HepG2 (cell line): Measurements from ENCODE around the gene ADM. TPM values are rescaled to one million over a fixed set of nuclear protein-coding genes. Genes with fewer than 3 reads are reported as not detected.

Source experiments
- EED ChIP-seq: sonication (generic); formaldehyde crosslinking; IDR thresholded peaks from 2 replicates; pipeline ENCODE4 v1.5.0; 2020; ENCODE audit warnings: mild to moderate bottlenecking, missing genetic modification reagents
- ELF3 ChIP-seq: IDR thresholded peaks from 2 replicates; pipeline ENCODE4 v1.6.1; 2016; ENCODE audit warnings: missing genetic modification reagents, missing compliant biosample characterization
- GTF2F1 ChIP-seq: fragments of 150-350 bp; IDR thresholded peaks from 2 replicates; pipeline ENCODE4 v1.6.1; 2014; ENCODE audit warnings: low read length
- HDAC2 ChIP-seq: sonication (generic); formaldehyde crosslinking; IDR thresholded peaks from 2 replicates; pipeline ENCODE4 v1.4.0; 2020; ENCODE audit warnings: missing genetic modification reagents
- JARID2 ChIP-seq: sonication (generic); formaldehyde crosslinking; IDR thresholded peaks from 2 replicates; pipeline ENCODE4 v1.8.1; 2023; ENCODE audit warnings: missing genetic modification reagents, inconsistent platforms; ENCODE audit not compliant: insufficient replicate concordance
- KLF9 ChIP-seq: IDR thresholded peaks from 2 replicates; pipeline ENCODE4 v1.6.1; 2016; ENCODE audit warnings: low read depth
- MATR3 ChIP-seq: sonication (generic); formaldehyde crosslinking; IDR thresholded peaks from 2 replicates; pipeline ENCODE4 v1.4.0; 2020; ENCODE audit warnings: missing genetic modification reagents
- MLLT10 ChIP-seq: sonication (generic); formaldehyde crosslinking; IDR thresholded peaks from 2 replicates; pipeline ENCODE4 v1.4.0; 2020; ENCODE audit warnings: missing genetic modification reagents
- NFIB ChIP-seq: sonication (generic); formaldehyde crosslinking; IDR thresholded peaks from 2 replicates; pipeline ENCODE4 v1.9.0; 2021; ENCODE audit warnings: missing genetic modification reagents, mild to moderate bottlenecking, borderline replicate concordance
- NR2C2 ChIP-seq: sonication (generic); formaldehyde crosslinking; IDR thresholded peaks from 2 replicates; pipeline ENCODE4 v1.4.0; 2020; ENCODE audit warnings: missing genetic modification reagents, mild to moderate bottlenecking, moderate library complexity, borderline replicate concordance
- NR2F1 ChIP-seq, 2 experiments: fragments of 450-650 bp in 1 of 2; formaldehyde crosslinking in 1 of 2; IDR thresholded peaks; 2 replicates each; pipeline versions ENCODE4 v1.5.0 to v1.6.1; 2016 to 2020; ENCODE audit warnings: mild to moderate bottlenecking in 1 of 2, missing compliant biosample characterization in 1 of 2, missing genetic modification reagents in 1 of 2, moderate library complexity in 1 of 2
- RARG ChIP-seq: sonication (generic); formaldehyde crosslinking; IDR thresholded peaks from 2 replicates; pipeline ENCODE4 v1.4.0; 2020; ENCODE audit warnings: low read depth, mild to moderate bottlenecking, missing genetic modification reagents
- SIX1 ChIP-seq: sonication (generic); formaldehyde crosslinking; IDR thresholded peaks from 2 replicates; pipeline ENCODE4 v1.4.0; 2020; ENCODE audit warnings: missing genetic modification reagents, borderline replicate concordance
- SYNCRIP ChIP-seq: fragments of 200-400 bp; formaldehyde crosslinking; IDR thresholded peaks from 2 replicates; pipeline ENCODE4 v1.6.1; 2018; ENCODE audit warnings: mild to moderate bottlenecking, low read depth, low read length; ENCODE audit not compliant: insufficient read depth
- ZFP90 ChIP-seq: sonication (generic); formaldehyde crosslinking; IDR thresholded peaks from 2 replicates; pipeline ENCODE4 v1.8.0; 2022; ENCODE audit warnings: missing genetic modification reagents, mild to moderate bottlenecking, inconsistent platforms, borderline replicate concordance
- ZNF138 ChIP-seq: sonication (generic); formaldehyde crosslinking; IDR thresholded peaks from 2 replicates; pipeline ENCODE4 v1.5.0; 2020; ENCODE audit warnings: mild to moderate bottlenecking, low read depth, missing genetic modification reagents
- ZNF225 ChIP-seq: sonication (generic); formaldehyde crosslinking; IDR thresholded peaks from 2 replicates; pipeline ENCODE4 v1.4.0; 2020; ENCODE audit warnings: mild to moderate bottlenecking, missing genetic modification reagents
- ZNF235 ChIP-seq: sonication (generic); formaldehyde crosslinking; IDR thresholded peaks from 2 replicates; pipeline ENCODE4 v1.8.1; 2023; ENCODE audit warnings: mild to moderate bottlenecking, missing genetic modification reagents, borderline replicate concordance
- ZNF720 ChIP-seq: sonication (generic); formaldehyde crosslinking; IDR thresholded peaks from 2 replicates; pipeline ENCODE4 v1.4.0; 2020; ENCODE audit warnings: missing genetic modification reagents
- ZNF772 ChIP-seq: sonication (generic); formaldehyde crosslinking; IDR thresholded peaks from 2 replicates; pipeline ENCODE4 v1.5.0; 2020; ENCODE audit warnings: mild to moderate bottlenecking, missing genetic modification reagents
- ZSCAN31 ChIP-seq: sonication (generic); formaldehyde crosslinking; IDR thresholded peaks from 2 replicates; pipeline ENCODE4 v1.5.0; 2020; ENCODE audit warnings: low read depth, mild to moderate bottlenecking, missing genetic modification reagents
- polyA plus RNA-seq, 8 experiments: library from polyadenylated mRNA; depleted of rRNA in 3 of 8; stranded (reverse) in 7 of 8; unstranded in 1 of 8; fragments of >200 nt; fragmentation: Illumina TruSeq in 4 of 8; extraction: Trizol in 4 of 8; gene quantifications; 2 replicates each; pipeline versions ENCODE4 v1.2.1 to v1.2.3, GENCODE V29; 2011 to 2016; ENCODE audit warnings: low read depth in 4 of 8, missing spikeins in 1 of 8, mixed read lengths in 1 of 8; ENCODE audit not compliant: insufficient read depth in 1 of 8
- total RNA-seq, 5 experiments: library from RNA; depleted of rRNA; stranded (reverse); fragments of >200 nt; fragmentation: Illumina TruSeq; extraction: Trizol; gene quantifications; 2 replicates each; pipeline ENCODE4 v1.2.3, GENCODE V29; 2016; ENCODE audit warnings: low read depth in 1 of 5
- TF ChIP-seq, protein P1 (sequence below): sonication (generic); formaldehyde crosslinking; IDR thresholded peaks from 2 replicates; pipeline ENCODE4 v1.4.0; 2020; ENCODE audit warnings: missing genetic modification reagents
- TF ChIP-seq, protein P2 (sequence below): sonication (generic); formaldehyde crosslinking; IDR thresholded peaks from 2 replicates; pipeline ENCODE4 v1.4.0; 2020; ENCODE audit warnings: missing genetic modification reagents
- TF ChIP-seq, protein P3 (sequence below): sonication (generic); formaldehyde crosslinking; IDR thresholded peaks from 2 replicates; pipeline ENCODE4 v1.5.1; 2020; ENCODE audit warnings: missing genetic modification reagents, mild to moderate bottlenecking, borderline replicate concordance

Gene ADM
- total and polyA plus RNA-seq, 2 of the 13 experiments (the other 11 are each of a cell fraction or from before 2014, with no cell fraction given): 10.7 to 26.1 TPM

DNA sequence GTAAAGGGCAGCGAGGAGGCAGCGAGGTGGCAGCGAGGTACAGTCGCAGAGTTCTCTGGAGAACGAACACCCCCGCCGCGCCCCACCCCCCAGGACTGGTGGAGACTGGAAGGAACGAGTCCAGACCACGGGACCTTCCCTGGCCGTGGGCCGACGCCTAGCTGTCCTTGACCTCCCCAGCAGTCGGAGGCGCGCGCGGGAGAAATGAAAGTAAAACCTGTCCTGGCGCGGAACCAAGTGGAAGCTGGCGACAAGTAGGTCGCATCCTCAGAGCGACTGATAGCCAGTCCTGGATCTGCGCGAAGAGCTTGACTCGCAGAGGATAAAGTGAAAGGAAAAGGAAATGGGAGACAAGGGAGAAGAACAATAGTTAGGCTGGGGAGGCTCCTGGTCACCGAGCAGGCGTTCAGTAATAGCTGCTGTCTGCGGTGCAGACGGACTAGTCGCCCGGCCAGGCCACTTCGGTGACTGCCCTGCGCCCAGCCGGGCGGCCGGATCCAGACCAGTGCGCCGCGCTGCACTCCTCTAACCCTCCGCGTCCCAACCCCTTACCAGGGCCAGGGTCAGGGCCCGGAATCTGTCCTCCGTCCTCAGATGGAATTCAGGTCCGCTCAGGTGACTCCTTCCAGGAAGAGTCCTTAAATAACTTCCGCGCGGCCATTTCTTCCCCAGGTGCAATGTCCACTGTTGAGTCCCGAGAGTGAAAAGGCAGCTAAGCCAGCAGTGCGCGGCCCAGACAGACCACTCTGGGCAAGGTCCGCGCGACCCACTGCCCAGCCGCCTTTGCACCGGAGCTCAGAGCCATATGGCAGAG lies 1.9 kb upstream of the ADM start (continued):
- TF ChIP-seq, protein P1, sequence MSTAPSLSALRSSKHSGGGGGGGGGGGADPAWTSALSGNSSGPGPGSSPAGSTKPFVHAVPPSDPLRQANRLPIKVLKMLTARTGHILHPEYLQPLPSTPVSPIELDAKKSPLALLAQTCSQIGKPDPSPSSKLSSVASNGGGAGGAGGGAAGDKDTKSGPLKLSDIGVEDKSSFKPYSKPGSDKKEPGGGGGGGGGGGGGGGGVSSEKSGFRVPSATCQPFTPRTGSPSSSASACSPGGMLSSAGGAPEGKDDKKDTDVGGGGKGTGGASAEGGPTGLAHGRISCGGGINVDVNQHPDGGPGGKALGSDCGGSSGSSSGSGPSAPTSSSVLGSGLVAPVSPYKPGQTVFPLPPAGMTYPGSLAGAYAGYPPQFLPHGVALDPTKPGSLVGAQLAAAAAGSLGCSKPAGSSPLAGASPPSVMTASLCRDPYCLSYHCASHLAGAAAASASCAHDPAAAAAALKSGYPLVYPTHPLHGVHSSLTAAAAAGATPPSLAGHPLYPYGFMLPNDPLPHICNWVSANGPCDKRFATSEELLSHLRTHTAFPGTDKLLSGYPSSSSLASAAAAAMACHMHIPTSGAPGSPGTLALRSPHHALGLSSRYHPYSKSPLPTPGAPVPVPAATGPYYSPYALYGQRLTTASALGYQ: 0 out of 2 replicates have a peak, but pooled peaks have one; percentile 20
- TF ChIP-seq ZNF138 (no peak), GTF2F1 (0 out of 2 replicates have a peak, but pooled peaks have one; percentile 4), ZNF772 (CRISPR knock-in tag) (0 out of 2 replicates have a peak, but pooled peaks have one; percentile 38), NFIB (CRISPR knock-in tag) (no peak), KLF9 (CRISPR knock-in tag) (0 out of 2 replicates have a peak, but pooled peaks have one; percentile 27), NR2C2 (CRISPR knock-in tag) (peak; percentile 84), SIX1 (CRISPR knock-in tag) (no peak), RARG (CRISPR knock-in tag) (peak; percentile 79; the same call in 1 of the 2 replicates), ELF3 (CRISPR knock-in tag) (peak; percentile 8; the same call in 1 of the 2 replicates), ZNF720 (CRISPR knock-in tag) (no peak), NR2F1 (CRISPR knock-in tag; IDR thresholded peaks at IDR 0.05) (peak; percentile 77 to 80; a peak in 3 of 4 replicates), ZFP90 (CRISPR knock-in tag) (peak; percentile 65; the same call in 1 of the 2 replicates), HDAC2 (0 out of 2 replicates have a peak, but pooled peaks have one; percentile 56), SYNCRIP (no peak), MATR3 (CRISPR knock-in tag) (no peak), ZSCAN31 (CRISPR knock-in tag) (peak; percentile 75), JARID2 (CRISPR knock-in tag) (peak; percentile 19), EED (0 out of 2 replicates have a peak, but pooled peaks have one; percentile 52), ZNF225 (CRISPR knock-in tag) (peak; percentile 62; the same call in 1 of the 2 replicates), ZNF235 (CRISPR knock-in tag) (no peak), MLLT10 (CRISPR knock-in tag) (0 out of 2 replicates have a peak, but pooled peaks have one; percentile 36)
- TF ChIP-seq, protein P2, sequence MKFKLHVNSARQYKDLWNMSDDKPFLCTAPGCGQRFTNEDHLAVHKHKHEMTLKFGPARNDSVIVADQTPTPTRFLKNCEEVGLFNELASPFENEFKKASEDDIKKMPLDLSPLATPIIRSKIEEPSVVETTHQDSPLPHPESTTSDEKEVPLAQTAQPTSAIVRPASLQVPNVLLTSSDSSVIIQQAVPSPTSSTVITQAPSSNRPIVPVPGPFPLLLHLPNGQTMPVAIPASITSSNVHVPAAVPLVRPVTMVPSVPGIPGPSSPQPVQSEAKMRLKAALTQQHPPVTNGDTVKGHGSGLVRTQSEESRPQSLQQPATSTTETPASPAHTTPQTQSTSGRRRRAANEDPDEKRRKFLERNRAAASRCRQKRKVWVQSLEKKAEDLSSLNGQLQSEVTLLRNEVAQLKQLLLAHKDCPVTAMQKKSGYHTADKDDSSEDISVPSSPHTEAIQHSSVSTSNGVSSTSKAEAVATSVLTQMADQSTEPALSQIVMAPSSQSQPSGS (CRISPR knock-in tag): no peak
- TF ChIP-seq, protein P3, sequence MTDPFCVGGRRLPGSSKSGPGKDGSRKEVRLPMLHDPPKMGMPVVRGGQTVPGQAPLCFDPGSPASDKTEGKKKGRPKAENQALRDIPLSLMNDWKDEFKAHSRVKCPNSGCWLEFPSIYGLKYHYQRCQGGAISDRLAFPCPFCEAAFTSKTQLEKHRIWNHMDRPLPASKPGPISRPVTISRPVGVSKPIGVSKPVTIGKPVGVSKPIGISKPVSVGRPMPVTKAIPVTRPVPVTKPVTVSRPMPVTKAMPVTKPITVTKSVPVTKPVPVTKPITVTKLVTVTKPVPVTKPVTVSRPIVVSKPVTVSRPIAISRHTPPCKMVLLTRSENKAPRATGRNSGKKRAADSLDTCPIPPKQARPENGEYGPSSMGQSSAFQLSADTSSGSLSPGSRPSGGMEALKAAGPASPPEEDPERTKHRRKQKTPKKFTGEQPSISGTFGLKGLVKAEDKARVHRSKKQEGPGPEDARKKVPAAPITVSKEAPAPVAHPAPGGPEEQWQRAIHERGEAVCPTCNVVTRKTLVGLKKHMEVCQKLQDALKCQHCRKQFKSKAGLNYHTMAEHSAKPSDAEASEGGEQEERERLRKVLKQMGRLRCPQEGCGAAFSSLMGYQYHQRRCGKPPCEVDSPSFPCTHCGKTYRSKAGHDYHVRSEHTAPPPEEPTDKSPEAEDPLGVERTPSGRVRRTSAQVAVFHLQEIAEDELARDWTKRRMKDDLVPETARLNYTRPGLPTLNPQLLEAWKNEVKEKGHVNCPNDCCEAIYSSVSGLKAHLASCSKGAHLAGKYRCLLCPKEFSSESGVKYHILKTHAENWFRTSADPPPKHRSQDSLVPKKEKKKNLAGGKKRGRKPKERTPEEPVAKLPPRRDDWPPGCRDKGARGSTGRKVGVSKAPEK (CRISPR knock-in tag): peak; percentile 89; the same call in 1 of the 2 replicates
